HepG2 (cell line): Measurements from ENCODE around the gene NCR3LG1. TPM values are rescaled to one million over a fixed set of nuclear protein-coding genes. Genes with fewer than 3 reads are reported as not detected.

Experiments used
- ATF7-NPFF ChIP-seq: sonication (generic); formaldehyde crosslinking; IDR thresholded peaks from 2 replicates; pipeline ENCODE4 v1.8.1; 2023; ENCODE audit warnings: mild to moderate bottlenecking, low read depth, missing genetic modification reagents, moderate library complexity
- CBX2 ChIP-seq, 2 experiments: fragments of 200-600 bp in 1 of 2; sonication (generic); formaldehyde crosslinking in 1 of 2; IDR thresholded peaks; 2 replicates each; pipeline versions ENCODE4 v1.7.0 to v1.8.1; 2018 to 2022; ENCODE audit warnings: low read depth in 2 of 2, low read length in 1 of 2, mild to moderate bottlenecking in 1 of 2, missing genetic modification reagents in 1 of 2
- ETS1 ChIP-seq: sonication (generic); formaldehyde crosslinking; IDR thresholded peaks from 2 replicates; pipeline ENCODE4 v1.4.0; 2020; ENCODE audit warnings: missing genetic modification reagents
- FOXM1 ChIP-seq: sonication (generic); formaldehyde crosslinking; IDR thresholded peaks from 2 replicates; pipeline ENCODE4 v1.5.0; 2020; ENCODE audit warnings: missing genetic modification reagents
- GRHL1 ChIP-seq: sonication (generic); formaldehyde crosslinking; conservative IDR thresholded peaks from 2 replicates; pipeline ENCODE4 v1.8.0; 2022; ENCODE audit warnings: missing genetic modification reagents
- HNF1B ChIP-seq: sonication (generic); formaldehyde crosslinking; IDR thresholded peaks from 2 replicates; pipeline ENCODE4 v1.5.1; 2020; ENCODE audit warnings: mild to moderate bottlenecking, moderate library complexity, missing genetic modification reagents
- MLXIP ChIP-seq: sonication (generic); formaldehyde crosslinking; IDR thresholded peaks from 2 replicates; pipeline ENCODE4 v1.9.0; 2021; ENCODE audit warnings: missing genetic modification reagents, borderline replicate concordance
- NR2F6 ChIP-seq, 2 experiments: IDR thresholded peaks; 2 replicates each; pipeline ENCODE4 v1.6.1; 2016; ENCODE audit warnings: antibody characterized with exemption in 1 of 2, mild to moderate bottlenecking in 1 of 2
- TAF1 ChIP-seq: sonication (generic); formaldehyde crosslinking; IDR thresholded peaks from 2 replicates; pipeline ENCODE4 v1.4.0; 2020; ENCODE audit warnings: missing genetic modification reagents
- TRAFD1 ChIP-seq: sonication (generic); formaldehyde crosslinking; IDR thresholded peaks from 2 replicates; pipeline ENCODE4 v1.5.1; 2020; ENCODE audit warnings: missing genetic modification reagents, mild to moderate bottlenecking, borderline replicate concordance
- ZIK1 ChIP-seq: sonication (generic); formaldehyde crosslinking; IDR thresholded peaks from 2 replicates; pipeline ENCODE4 v1.5.0; 2020; ENCODE audit warnings: mild to moderate bottlenecking, low read depth, missing genetic modification reagents, borderline replicate concordance
- ZNF296 ChIP-seq: sonication (generic); formaldehyde crosslinking; conservative IDR thresholded peaks from 2 replicates; pipeline ENCODE4 v1.5.0; 2020; ENCODE audit warnings: mild to moderate bottlenecking, missing genetic modification reagents
- ZNF441 ChIP-seq: sonication (generic); formaldehyde crosslinking; IDR thresholded peaks from 2 replicates; pipeline ENCODE4 v1.7.0; 2021; ENCODE audit warnings: missing genetic modification reagents, borderline replicate concordance
- ZNF570 ChIP-seq: sonication (generic); formaldehyde crosslinking; IDR thresholded peaks from 2 replicates; pipeline ENCODE4 v1.4.0; 2020; ENCODE audit warnings: mild to moderate bottlenecking, missing genetic modification reagents, borderline replicate concordance
- ZNF670 ChIP-seq: sonication (generic); formaldehyde crosslinking; IDR thresholded peaks from 2 replicates; pipeline ENCODE4 v1.8.0; 2022; ENCODE audit warnings: mild to moderate bottlenecking, missing genetic modification reagents, borderline replicate concordance
- ZSCAN22 ChIP-seq: sonication (generic); formaldehyde crosslinking; IDR thresholded peaks from 2 replicates; pipeline ENCODE4 v1.4.0; 2020; ENCODE audit warnings: mild to moderate bottlenecking, missing genetic modification reagents
- polyA plus RNA-seq, 8 experiments: library from polyadenylated mRNA; depleted of rRNA in 3 of 8; stranded (reverse) in 7 of 8; unstranded in 1 of 8; fragments of >200 nt; fragmentation: Illumina TruSeq in 4 of 8; extraction: Trizol in 4 of 8; gene quantifications; 2 replicates each; pipeline versions ENCODE4 v1.2.1 to v1.2.3, GENCODE V29; 2011 to 2016; ENCODE audit warnings: low read depth in 4 of 8, missing spikeins in 1 of 8, mixed read lengths in 1 of 8; ENCODE audit not compliant: insufficient read depth in 1 of 8
- total RNA-seq, 5 experiments: library from RNA; depleted of rRNA; stranded (reverse); fragments of >200 nt; fragmentation: Illumina TruSeq; extraction: Trizol; gene quantifications; 2 replicates each; pipeline ENCODE4 v1.2.3, GENCODE V29; 2016; ENCODE audit warnings: low read depth in 1 of 5

The NCR3LG1 gene
- total and polyA plus RNA-seq, 2 of the 13 experiments (the other 11 are each of a cell fraction or from before 2014, with no cell fraction given), result 16.1 to 25.1 TPM

GRCh38 chr11:17351510-17352176, at the start of gene NCR3LG1 (continued):
- TF ChIP-seq CBX2 (IDR thresholded peaks at IDR 0.05; ENCODE audit: low read depth, low read length), result no peak
- 0 out of 2 replicates have a peak, but pooled peaks have one; percentile 73 for TF ChIP-seq CBX2 (CRISPR knock-in tag; IDR thresholded peaks at IDR 0.05; ENCODE audit: low read depth)
- no peak for TF ChIP-seq GRHL1
- TF ChIP-seq ZSCAN22 (CRISPR knock-in tag), result no peak
- 0 out of 2 replicates have a peak, but pooled peaks have one; percentile 49 for TF ChIP-seq MLXIP (CRISPR knock-in tag)
- TF ChIP-seq ZNF441 (CRISPR knock-in tag), result no peak
- TF ChIP-seq ZNF570 (CRISPR knock-in tag), result no peak
- TF ChIP-seq ATF7-NPFF, result peak; percentile 62; the same call in 1 of the 2 replicates
- TF ChIP-seq NR2F6 (IDR thresholded peaks at IDR 0.05), result no peak
- no peak for TF ChIP-seq NR2F6 (CRISPR knock-in tag; IDR thresholded peaks at IDR 0.05)
- no peak for TF ChIP-seq TRAFD1 (CRISPR knock-in tag)
- no peak for TF ChIP-seq FOXM1 (CRISPR knock-in tag)
- no peak for TF ChIP-seq ETS1
- peak; percentile 60; the same call in 1 of the 2 replicates for TF ChIP-seq HNF1B (CRISPR knock-in tag)
- peak; percentile 80 for TF ChIP-seq ZNF296 (CRISPR knock-in tag)
- TF ChIP-seq ZIK1, result peak; percentile 86; the same call in 1 of the 2 replicates
- peak; percentile 56; the same call in 1 of the 2 replicates for TF ChIP-seq ZNF670 (CRISPR knock-in tag)
- TF ChIP-seq TAF1, result peak; percentile 55
